Mucosa of descending colon (tissue), 3 donors: Measurements from ENCODE around the gene SPOCK3. TPM values are rescaled to one million over a fixed set of nuclear protein-coding genes. Genes with fewer than 3 reads are reported as not detected.

Experiments used
- ATAC-seq: fragments of 200-7000 bp; cut with Tn5 transposase; one replicate; pipeline ENCODE4 v1.9.1; 2020; ENCODE audit warnings: mild to moderate bottlenecking, moderate library complexity
- DNase-seq, 3 donors: peaks; one replicate each; pipeline ENCODE4 v3.0.0-alpha.2; 2020
- H3K36me3 ChIP-seq: fragments of 200-600 bp; one replicate; pipeline ENCODE4 v1.8.0; 2021; ENCODE audit warnings: low read depth, mild to moderate bottlenecking
- H3K4me1 ChIP-seq: fragments of 200-600 bp; one replicate; pipeline ENCODE4 v1.8.0; 2021; ENCODE audit warnings: low read depth, mild to moderate bottlenecking
- H3K4me3 ChIP-seq: fragments of 200-600 bp; one replicate; pipeline ENCODE4 v1.8.0; 2021; ENCODE audit warnings: mild to moderate bottlenecking
- H3K9me3 ChIP-seq: fragments of 200-600 bp; one replicate; pipeline ENCODE4 v1.8.0; 2021; ENCODE audit warnings: mild to moderate bottlenecking
- CTCF ChIP-seq: fragments of 200-600 bp; IDR thresholded peaks from one replicate; pipeline ENCODE4 v1.8.0; 2022; ENCODE audit warnings: antibody characterized with exemption, mild to moderate bottlenecking
- intact Hi-C, 2 donors: fragments of 100-400 bp; cut with DNase I in 1 of 2; cut with micrococcal nuclease in 1 of 2; formaldehyde crosslinking; loops; one replicate each; pipeline versions ENCODE4 v1.11.0 to v1.11.1; 2022; cut with DNase I, micrococcal nuclease
- total RNA-seq, 3 donors: library from RNA; stranded (reverse); fragmentation: NEBNext Ultra II Directional in 2 of 3; extraction: Animal tissue kit (Norgen Biotek cat#: 25700) in 2 of 3; gene quantifications; one replicate each; pipeline versions ENCODE4 v1.2.1 to v1.2.4, GENCODE V29; 2021 to 2023
- donor health status: DM: no; HTN: no; CAD: no; lungs with moderate emphysema.
- donor health status: DM: no; HTN: no; CAD: no.
- donor health status: DM: no; HTN: yes; CAD: no.

SPOCK3 gene
- total RNA-seq, 3 donors from 2014 or later: 0.55 to 3.6 (median 0.55) TPM

- Histone ChIP-seq H3K4me3 (no peak overlapping the region), H3K36me3 (no peaks in the 10 kb centered on the region), H3K4me1 (no peaks in the 10 kb centered on the region), H3K9me3 (no peaks in the 10 kb centered on the region)
- intact Hi-C loops: no loop called here
- no peak for ATAC-seq
- TF ChIP-seq CTCF: no peak
- no peak for DNase-seq
These were observed 122.7 kb downstream of the SPOCK3 start for GRCh38 chr4:167111622-167112021.

- no peak for ATAC-seq
These were observed 123.2 kb downstream of the SPOCK3 start for GRCh38 chr4:167111092-167111491.

GRCh38 chr4:167109859-167110258 lies 124.4 kb downstream of the SPOCK3 start:
- intact Hi-C loops: no loop called here
- DNase-seq: no peak

More at GRCh38 chr4:167111092-167111491, 123.2 kb downstream of the SPOCK3 start:
- no peak for TF ChIP-seq CTCF
- Histone ChIP-seq H3K4me1 (no peaks in the 10 kb centered on the region), H3K36me3 (no peaks in the 10 kb centered on the region), H3K4me3 (no peak overlapping the region), H3K9me3 (no peaks in the 10 kb centered on the region)
- no peak for DNase-seq
- intact Hi-C loops: no loop called here

GRCh38 chr4:167105857-167106256 lies 128.4 kb downstream of the SPOCK3 start:
- H3K4me1 ChIP-seq: no peaks in the 10 kb centered on the region
- intact Hi-C loops: no loop called here
- TF ChIP-seq CTCF: no peak

More at GRCh38 chr4:167109859-167110258, 124.4 kb downstream of the SPOCK3 start:
- no peaks in the 10 kb centered on the region for H3K4me1 ChIP-seq
- no peak for TF ChIP-seq CTCF
- no peaks in the 10 kb centered on the region for H3K9me3 ChIP-seq
- H3K36me3 ChIP-seq: no peaks in the 10 kb centered on the region
- no peak overlapping the region for H3K4me3 ChIP-seq
- no peak for ATAC-seq

GRCh38 chr4:167102475-167102874 lies 131.8 kb downstream of the SPOCK3 start:
- Histone ChIP-seq H3K9me3 (no peaks in the 10 kb centered on the region), H3K4me1 (no peaks in the 10 kb centered on the region), H3K4me3 (no peak overlapping the region), H3K36me3 (no peaks in the 10 kb centered on the region)
- TF ChIP-seq CTCF: no peak
- DNase-seq: no peak
- ATAC-seq: no peak
- intact Hi-C loops: no loop called here

More at GRCh38 chr4:167105857-167106256, 128.4 kb downstream of the SPOCK3 start:
- no peaks in the 10 kb centered on the region for H3K9me3 ChIP-seq
- H3K4me3 ChIP-seq: no peak overlapping the region
- DNase-seq (no peak), ATAC-seq (no peak)
- no peaks in the 10 kb centered on the region for H3K36me3 ChIP-seq

GRCh38 chr4:167101035-167101434 lies 133.3 kb downstream of the SPOCK3 start:
- no peaks in the 10 kb centered on the region for H3K9me3 ChIP-seq
- TF ChIP-seq CTCF: no peak

More at GRCh38 chr4:167101035-167101434, 133.3 kb downstream of the SPOCK3 start:
- H3K36me3 ChIP-seq: no peaks in the 10 kb centered on the region
- H3K4me3 ChIP-seq: no peak overlapping the region
- no peak for DNase-seq
- ATAC-seq: no peak
- H3K4me1 ChIP-seq: no peaks in the 10 kb centered on the region
- intact Hi-C loops: no loop called here
